ENCODE measurements around the gene DES. TPM values are rescaled to one million over a fixed set of nuclear protein-coding genes. Genes with fewer than 3 reads are reported as not detected.
A peak's percentile ranks its signal among the peaks of the same experiment; 100 is the strongest.
"Not testable (repeated sequence)": the region's sequence is repeated elsewhere in the genome, so short reads cannot be mapped to it uniquely, and the experiment has no call there.

The DES gene
- total RNA-seq (2014; rRNA removed; shearing (Covaris generic)) = not detected in 2 replicates

DNA sequence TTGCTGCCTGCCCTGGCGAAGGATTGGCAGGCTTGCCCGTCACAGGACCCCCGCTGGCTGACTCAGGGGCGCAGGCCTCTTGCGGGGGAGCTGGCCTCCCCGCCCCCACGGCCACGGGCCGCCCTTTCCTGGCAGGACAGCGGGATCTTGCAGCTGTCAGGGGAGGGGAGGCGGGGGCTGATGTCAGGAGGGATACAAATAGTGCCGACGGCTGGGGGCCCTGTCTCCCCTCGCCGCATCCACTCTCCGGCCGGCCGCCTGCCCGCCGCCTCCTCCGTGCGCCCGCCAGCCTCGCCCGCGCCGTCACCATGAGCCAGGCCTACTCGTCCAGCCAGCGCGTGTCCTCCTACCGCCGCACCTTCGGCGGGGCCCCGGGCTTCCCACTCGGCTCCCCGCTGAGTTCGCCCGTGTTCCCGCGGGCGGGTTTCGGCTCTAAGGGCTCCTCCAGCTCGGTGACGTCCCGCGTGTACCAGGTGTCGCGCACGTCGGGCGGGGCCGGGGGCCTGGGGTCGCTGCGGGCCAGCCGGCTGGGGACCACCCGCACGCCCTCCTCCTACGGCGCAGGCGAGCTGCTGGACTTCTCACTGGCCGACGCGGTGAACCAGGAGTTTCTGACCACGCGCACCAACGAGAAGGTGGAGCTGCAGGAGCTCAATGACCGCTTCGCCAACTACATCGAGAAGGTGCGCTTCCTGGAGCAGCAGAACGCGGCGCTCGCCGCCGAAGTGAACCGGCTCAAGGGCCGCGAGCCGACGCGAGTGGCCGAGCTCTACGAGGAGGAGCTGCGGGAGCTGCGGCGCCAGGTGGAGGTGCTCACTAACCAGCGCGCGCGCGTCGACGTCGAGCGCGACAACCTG, at the start of gene DES:
Gene DES, plus strand, starts transcription at position 223 of the 857 bp plus-strand sequence. Its CDS starts 86 bp downstream, at position 309.
- DNase-seq (ENCODE audit: low spot score) = no peak
- in situ Hi-C loops (cut with HindIII; ENCODE audit: low sequenced_read_pairs) = no loop called here

DNA sequence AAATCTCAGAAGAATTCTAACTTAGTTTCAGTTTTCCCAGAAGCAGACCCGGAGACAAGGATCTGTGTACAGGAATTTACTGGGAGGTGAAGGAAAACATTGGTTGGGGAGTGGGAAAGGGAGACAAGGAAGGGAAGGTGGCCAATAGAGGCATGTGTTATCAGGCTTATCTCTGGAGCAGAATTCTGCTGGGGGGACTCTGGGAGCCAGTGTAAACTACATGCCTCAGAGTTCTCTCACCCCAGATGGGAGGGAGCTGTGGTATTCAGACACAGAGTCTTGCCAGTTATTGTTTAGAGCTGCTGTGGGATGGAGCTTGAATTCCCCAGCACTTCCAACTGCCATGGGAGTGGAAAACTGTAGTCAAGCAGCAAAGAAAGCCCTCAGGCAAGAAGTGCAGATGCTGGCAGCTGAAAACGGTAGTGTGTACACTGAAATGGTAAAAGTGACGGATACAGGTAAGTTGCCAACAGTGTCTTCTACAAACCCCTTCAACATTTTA, 49.4 kb upstream of the DES start:
- in situ Hi-C loops (cut with HindIII; ENCODE audit: low sequenced_read_pairs) = no loop called here
- DNase-seq (ENCODE audit: low spot score) = no peak

DNA sequence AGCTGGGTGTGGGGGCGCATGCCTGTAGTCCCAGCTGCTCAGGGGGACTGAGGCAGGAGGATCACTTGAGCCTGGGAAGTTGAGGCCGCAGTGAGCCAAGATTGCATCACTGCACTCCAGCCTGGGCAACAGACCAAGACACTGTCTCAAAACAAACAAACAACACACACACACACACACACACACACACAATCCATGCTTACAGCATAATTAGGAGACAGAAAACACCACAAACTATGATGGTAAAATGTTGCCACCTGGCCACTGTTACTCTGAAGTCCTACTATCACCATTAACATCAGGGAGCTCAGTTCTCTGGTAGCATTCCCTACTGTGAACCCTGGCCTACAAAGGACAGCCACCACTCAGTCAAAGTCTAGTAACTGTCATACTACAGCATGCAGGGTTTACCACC, 48.7 kb upstream of the DES start:
- no peak for DNase-seq (ENCODE audit: low spot score)

DNA sequence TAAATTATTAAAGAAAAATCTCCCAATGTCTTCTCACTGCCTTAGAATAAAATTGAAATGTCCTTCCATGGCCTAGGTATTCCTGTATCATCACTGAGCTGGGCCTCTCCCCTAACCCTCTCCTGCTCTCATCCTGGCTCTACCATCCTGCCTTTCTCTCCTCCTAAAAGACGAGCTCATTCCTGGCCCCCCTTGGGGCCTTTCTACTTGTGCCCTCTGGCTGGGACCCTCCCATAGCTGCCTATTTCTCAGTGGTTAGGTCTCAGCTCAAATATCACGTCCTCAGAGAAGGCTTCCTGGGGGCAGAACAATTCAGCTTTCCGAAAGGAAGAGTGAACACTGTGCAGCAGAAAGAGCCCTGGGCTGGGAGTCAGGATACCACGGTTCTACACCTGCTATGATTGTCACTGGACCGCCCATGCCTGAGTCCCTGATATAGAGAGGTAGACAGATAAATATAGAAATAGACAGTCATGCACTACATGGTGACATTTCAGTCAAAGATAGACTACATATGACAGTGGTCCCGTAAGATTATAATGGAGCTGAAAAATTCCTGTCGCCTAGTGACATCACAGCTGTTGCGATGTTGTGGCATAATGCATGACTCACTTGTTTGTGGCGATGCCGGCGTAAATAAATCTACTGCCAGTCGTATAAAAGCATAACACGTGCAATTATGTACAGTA, 39.9 kb upstream of the DES start:
- no peak for DNase-seq (ENCODE audit: low spot score)
- in situ Hi-C loops (cut with HindIII; ENCODE audit: low sequenced_read_pairs) = no loop called here

More for the DNA sequence above, 48.7 kb upstream of the DES start:
- in situ Hi-C loops (cut with HindIII; ENCODE audit: low sequenced_read_pairs) = no loop called here

DNA sequence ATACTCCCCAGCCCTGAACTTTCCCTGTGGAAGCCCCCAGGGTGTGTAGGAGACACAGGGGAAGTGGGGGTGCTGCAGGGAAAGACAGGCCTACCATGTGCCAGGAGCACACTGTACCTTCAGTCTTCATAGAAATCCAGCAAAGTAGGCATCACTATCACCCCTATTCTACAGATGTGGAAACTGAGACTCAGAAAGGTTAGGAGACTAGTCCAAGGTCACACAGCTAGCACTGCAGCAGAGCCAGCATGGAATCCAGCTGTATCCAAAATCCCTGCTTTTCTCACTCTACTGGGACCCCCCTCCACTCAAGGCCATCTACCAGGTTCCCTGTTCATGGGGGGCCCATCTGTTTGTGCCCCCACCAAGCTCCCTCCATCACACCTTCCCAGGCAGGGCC, 37.3 kb upstream of the DES start:
- in situ Hi-C loops (cut with HindIII; ENCODE audit: low sequenced_read_pairs) = no loop called here
- no peak for DNase-seq (ENCODE audit: low spot score)

DNA sequence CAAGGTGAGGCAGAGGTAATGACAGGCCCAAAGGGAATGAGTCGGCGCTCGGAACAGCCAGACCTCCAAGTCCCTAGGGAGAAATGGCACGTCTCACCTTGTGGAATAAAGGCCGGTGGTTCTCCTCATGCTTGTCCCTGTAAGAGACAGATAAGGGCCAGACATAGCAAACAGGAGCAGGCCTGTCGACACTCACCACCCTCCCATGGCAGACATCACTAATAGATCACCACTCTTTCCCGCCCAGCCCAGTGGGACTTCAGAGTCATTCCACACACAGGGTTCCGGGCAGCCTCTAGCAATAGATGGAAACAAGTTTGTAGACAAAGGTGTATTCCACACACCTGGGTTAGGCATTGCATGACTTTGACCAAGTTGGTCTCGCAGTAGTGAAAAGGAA, 36.7 kb upstream of the DES start:
- in situ Hi-C loops (cut with HindIII; ENCODE audit: low sequenced_read_pairs) = no loop called here
- no peak for DNase-seq (ENCODE audit: low spot score)

DNA sequence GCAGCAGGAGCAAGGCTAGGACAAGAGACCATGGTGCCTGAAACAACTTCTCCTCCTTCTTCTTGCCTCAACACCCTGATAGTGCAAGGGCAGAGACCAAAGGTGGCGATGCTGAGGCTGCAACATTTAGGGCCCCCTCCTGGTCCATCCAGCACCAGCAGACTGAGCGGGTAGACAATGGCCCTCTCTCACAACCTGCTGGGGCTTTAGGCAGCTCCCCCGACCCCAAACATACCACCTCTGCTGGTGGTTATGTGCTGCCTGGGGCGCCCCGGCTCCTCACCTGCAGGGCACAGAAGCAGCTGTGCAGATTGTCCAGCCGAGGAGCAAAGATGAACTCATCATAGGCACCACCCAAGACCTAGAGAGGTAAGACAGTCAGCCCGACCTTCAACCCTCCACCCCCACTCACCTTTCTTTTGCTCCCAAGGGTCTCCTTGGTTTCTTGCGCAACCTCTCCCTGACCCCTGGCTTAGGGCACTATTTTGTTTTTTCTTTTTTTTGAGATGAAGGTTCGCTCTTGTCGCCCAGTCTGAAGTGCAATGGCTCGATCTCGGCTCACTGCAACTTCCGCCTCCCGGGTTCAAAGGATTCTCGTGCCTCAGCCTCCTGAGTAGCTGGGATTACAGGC, 34.0 kb upstream of the DES start:
- no peak for DNase-seq (ENCODE audit: low spot score)
- in situ Hi-C loops (cut with HindIII; ENCODE audit: low sequenced_read_pairs) = no loop called here

DNA sequence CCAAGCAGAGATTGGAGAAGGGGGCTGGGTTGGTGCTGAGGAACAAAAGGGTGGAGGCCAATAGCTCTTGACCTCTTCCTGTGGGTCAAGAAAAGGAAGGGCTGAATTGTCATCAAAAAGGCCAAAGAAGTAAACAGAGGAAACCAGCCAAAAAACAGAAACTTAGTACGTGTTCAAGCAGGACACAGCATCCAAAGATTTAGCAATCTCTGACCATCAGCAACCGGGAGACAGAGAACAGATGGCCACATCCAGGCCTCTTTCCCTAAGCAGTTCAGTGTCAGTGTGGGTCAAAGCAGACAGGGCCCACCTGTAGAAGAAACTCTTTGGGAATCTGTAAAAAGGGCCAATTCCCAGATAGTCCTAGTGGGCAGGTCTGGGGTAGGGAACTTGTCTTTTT, 33.3 kb upstream of the DES start:
- in situ Hi-C loops (cut with HindIII; ENCODE audit: low sequenced_read_pairs) = no loop called here

DNA sequence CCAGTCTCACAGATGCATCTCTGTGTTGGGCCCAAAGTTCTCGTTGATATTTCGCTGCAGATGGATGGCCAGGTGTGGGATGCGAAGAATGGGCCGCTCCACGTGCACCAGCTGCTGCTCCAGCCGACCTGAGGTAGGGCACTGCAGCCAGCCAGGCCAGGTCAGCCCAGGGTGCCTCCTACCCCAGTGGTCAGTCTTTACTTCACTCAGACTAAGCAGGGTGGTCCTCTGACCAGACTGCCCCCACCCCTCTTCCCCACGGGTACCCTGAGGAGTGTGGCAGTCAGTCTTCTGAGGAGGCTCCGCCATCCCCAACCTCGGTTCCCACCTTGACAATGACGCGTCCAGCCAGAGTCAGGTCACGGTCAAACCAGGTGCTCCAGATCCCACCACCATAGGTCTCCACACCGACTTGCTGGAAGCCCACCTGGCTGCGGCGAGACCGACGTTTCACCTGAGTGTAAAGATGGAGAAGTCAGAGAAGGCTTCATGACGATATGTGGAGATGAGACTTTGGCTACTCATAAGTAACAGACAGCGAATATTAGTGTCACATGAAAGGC, 32.1 kb upstream of the DES start:
- DNase-seq (ENCODE audit: low spot score) = no peak
- in situ Hi-C loops (cut with HindIII; ENCODE audit: low sequenced_read_pairs) = no loop called here

More for the DNA sequence above, 33.3 kb upstream of the DES start:
- no peak for DNase-seq (ENCODE audit: low spot score)

DNA sequence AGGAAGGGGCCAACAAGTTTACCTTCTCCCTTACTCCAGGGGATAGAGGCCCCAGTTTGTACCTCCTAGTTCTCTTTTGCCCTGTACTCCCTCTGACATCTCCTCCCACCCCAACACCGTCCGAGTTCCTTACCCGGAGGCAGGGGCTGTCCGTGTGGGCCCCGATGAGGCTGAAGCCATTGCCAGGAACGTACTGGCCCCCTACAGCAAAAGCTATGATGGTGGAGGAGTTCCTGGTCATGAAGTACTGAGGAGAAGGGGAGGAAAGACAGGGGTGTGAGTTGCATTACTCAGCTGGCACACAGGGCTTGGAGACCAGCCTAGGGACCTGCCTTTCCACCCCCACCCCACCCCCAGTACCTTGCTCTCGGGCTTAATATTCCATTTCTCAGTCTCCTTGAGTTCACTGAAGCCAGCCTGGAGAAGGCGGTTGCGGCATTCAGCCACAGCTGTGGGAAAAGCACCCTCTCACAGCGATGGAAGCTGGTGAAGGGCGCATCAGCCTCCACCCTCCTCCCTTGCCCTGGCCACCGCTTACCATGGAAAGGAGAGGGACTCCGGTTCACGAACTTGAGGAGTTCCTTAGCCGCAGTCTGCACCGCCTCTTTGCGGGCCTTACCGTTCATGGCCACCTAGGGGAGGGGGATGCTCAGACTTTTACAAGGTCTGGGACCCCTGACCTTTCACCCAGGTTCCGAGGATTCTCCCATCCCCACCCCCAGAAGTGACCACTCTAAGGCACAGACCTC, 31.5 kb upstream of the DES start:
- in situ Hi-C loops (cut with HindIII; ENCODE audit: low sequenced_read_pairs) = no loop called here
- DNase-seq (ENCODE audit: low spot score) = no peak

DNA sequence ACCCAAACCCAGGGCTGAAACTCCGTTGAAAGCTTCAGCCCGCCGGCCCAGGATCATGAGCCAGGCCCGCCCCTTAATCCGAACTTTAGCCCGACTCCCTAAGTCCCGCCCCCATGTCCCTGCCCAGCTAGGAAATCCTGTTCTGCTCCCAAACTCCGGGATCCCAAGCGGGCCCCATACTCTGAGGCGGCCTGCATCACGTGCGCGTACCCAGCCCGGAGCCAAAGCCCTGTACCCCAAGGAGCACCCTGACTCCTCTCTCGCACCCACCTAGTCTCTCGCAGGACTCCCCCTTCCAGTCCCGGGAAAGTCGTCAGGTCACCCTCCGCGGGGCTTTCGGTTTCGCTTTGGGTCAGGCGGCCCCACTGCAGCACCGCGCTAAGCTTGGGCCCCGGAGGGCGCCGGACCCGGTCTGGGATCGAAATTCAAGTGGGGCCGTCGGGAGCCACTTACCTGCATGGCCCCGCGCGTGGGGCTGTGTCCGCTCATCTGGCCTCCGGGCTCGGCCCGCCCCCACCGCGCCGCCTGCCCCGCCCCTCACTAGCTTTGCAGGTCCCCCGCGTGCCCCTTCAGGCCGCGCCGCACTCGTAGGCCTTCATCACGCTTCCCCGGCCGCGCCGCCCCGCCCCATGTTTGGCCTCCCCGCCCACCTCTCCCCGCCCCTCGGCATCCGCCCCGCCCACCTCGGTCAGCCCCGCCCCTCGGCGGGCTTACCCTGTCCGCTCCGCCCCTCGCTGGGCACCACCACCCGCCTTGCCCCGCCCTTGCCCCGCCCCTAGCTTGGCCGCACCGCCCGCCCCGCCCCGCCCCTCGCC, 30.7 kb upstream of the DES start, which contains the start of gene DNPEP:
Gene DNPEP, minus strand, starts transcription at position 607 of the 815 bp plus-strand sequence. Its CDS starts 118 bp downstream, at position 489.
- in situ Hi-C loops (cut with HindIII; ENCODE audit: low sequenced_read_pairs) = no loop called here
- peak; percentile 39 for DNase-seq (ENCODE audit: low spot score)

DNA sequence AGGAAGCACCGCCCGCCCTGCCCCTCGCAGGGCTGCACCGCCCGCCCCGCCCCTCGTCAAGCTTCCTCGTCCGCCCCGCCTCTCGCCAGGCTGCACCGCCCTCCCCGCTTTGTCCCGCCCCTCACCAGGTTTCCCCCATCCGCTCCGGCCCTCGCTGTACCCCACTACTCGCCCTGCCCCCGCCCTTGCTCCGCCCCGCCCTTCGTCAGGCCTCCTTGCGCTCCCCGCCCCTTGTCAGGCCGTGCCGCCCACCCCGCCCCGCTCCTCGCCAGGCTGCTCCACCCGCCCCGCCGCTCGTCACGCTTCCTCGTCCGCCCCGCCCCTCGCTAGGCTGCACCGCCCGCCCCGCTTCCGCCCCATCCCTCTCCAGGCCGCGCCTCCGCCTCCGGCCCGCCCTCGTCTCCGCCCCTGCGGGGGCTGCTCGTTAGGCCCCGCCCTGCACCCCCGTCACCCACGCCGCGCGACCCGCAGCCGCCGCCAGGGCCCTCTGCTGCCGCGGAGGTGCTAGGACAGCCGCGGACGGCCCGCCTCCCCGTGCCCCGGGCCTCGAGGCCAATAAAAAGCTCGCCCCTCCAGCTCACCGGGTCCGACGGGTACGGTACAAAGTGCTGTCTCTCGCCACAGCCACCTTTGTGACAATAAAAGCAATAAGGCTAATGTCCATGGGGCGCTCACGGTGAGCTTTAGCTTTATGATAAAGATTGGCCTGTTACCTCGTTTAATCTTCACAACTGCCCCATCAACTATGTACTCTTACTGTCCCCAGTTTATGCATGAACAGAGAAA, 29.9 kb upstream of the DES start:
- peak; percentile 97 for DNase-seq (ENCODE audit: low spot score)
- in situ Hi-C loops (cut with HindIII; ENCODE audit: low sequenced_read_pairs) = no loop called here

DNA sequence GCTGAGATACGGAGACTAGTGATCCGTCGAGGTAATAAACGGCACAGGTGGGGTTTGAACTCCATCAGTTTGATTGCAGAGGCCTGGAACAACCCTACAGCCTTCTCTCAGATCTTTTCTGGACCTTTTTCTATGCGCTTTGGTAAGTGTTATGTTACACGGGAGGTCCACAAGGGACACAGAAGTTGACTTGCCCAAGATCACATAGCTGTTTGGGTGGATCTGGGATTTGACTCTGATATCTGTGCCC, 29.3 kb upstream of the DES start:
- in situ Hi-C loops (cut with HindIII; ENCODE audit: low sequenced_read_pairs) = no loop called here
- no peak for DNase-seq (ENCODE audit: low spot score)

DNA sequence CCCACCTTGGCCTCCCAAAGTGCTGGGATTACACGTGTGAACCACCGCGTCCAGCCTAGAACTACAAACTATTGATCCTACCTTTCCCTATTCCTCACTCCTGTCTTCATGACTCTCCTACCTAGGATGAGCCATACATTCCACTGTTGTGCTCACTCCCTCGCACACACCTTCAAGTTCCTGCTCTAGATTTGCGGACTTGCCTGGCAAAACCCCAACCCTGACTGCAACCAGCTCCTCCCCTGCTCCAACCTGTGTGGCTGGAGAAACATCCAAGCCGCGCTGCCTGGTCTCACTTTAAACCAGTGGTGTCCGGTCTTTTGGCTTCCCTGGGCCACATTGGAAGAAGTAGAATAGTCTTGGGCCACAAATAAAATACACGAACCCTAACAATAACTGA, 25.4 kb upstream of the DES start:
- DNase-seq (ENCODE audit: low spot score) = no peak
- in situ Hi-C loops (cut with HindIII; ENCODE audit: low sequenced_read_pairs) = no loop called here

DNA sequence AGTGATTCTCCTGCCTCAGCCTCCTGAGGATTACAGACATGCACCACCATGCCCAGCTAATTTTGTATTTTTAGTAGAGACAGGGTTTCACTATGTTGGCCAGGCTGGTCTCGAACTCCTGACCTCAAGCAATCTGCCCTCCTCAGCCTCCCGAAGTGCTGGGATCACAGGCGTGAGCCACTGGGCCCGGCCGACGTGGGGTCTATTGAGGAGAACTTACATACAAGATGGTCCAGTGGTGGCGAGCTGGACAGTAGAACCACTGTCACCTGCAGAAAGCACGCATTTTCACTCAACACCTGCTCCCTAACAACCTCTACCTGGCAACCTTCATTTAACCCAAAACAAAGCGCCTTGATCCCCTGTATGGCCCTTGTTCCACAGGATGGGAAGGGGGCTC, 23.1 kb upstream of the DES start:
- DNase-seq (ENCODE audit: low spot score); in situ Hi-C loops (cut with HindIII; ENCODE audit: low sequenced_read_pairs): not testable (repeated sequence)

DNA sequence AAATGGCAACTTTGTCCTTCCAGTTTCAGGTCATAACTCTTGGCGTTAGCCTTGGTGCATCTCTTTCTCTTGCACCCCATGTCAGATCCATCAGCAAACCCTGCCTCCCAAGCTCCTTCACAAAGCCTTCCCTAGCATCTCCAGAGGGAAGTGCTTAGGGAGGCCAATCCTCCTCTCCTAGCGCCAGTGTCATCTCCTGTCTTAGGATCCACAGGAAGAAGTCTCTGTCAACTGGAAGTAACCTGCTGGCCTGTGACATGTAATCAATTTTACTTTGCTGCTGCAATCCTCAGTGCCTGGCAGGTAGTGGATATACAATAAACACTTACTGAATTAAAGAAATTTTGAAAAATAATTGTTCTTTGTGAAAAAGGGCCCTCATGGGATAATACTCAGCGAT, 22.6 kb upstream of the DES start:
- DNase-seq (ENCODE audit: low spot score) = no peak
- in situ Hi-C loops (cut with HindIII; ENCODE audit: low sequenced_read_pairs) = no loop called here

DNA sequence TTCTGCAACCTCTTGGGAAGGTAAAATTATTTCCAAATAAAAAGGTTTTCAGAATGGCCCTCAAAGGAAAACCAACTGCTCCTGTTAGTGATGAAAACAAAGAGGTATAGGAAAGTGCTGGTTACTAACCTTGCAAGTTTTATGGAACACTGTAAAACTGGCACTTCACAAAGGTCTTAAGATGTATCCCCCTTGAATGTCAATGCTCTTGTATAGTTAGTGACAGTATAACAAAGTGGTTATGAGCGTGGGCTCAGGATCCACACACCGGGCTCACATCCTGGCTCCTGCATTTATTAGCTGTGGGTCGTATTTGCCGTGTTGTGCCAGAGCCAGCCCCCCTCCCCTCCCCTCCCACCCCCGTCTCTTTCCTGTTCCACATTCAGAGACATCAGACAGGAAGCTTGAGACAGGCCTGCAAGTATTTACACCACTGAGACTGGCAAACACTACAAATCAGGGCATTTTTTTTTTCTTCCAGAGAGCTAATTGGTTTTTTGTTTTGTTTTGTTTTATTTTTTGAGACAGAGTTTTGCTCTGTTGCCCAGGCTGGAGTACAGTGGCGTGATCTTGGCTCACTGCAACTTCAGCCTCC, 21.2 kb upstream of the DES start:
- DNase-seq (ENCODE audit: low spot score) = no peak
- in situ Hi-C loops (cut with HindIII; ENCODE audit: low sequenced_read_pairs) = no loop called here
